Upper lobe of left lung (tissue), 6 donors: ENCODE data around the gene GINS2. TPM values are rescaled to one million over a fixed set of nuclear protein-coding genes. Genes with fewer than 3 reads are reported as not detected.

Experiments
- ATAC-seq, 2 donors: fragments of 200-7000 bp; cut with Tn5 transposase; one replicate each; pipeline ENCODE4 v1.9.1; 2022; ENCODE audit warnings: mild to moderate bottlenecking in 2 of 2, moderate library complexity in 2 of 2; ENCODE audit not compliant: low FRiP score in 2 of 2
- DNase-seq, 2 donors: peaks; one replicate each; pipeline ENCODE4 v3.0.0-alpha.2; 2019 to 2020
- H3K27ac ChIP-seq, 4 donors: fragments of 200-600 bp; sonication (generic); one replicate each; pipeline ENCODE4 v1.5.1; 2016 to 2019
- H3K27me3 ChIP-seq, 4 donors: fragments of 200-600 bp; sonication (generic); one replicate each; pipeline ENCODE4 v1.5.1; 2017 to 2019
- H3K36me3 ChIP-seq, 4 donors: fragments of 200-600 bp; sonication (generic); one replicate each; pipeline ENCODE4 v1.5.1; 2016 to 2019
- H3K4me1 ChIP-seq, 4 donors: fragments of 200-600 bp; sonication (generic); one replicate each; pipeline ENCODE4 v1.5.1; 2018 to 2019
- H3K4me3 ChIP-seq, 4 donors: fragments of 200-600 bp; sonication (generic); one replicate each; pipeline ENCODE4 v1.5.1; 2017 to 2019; ENCODE audit warnings: mild to moderate bottlenecking in 2 of 4, moderate library complexity in 1 of 4
- H3K9me3 ChIP-seq, 4 donors: fragments of 200-600 bp; sonication (generic); one replicate each; pipeline ENCODE4 v1.5.1; 2018 to 2019
- EP300 ChIP-seq, 4 donors: sonication (generic); formaldehyde crosslinking; IDR thresholded peaks; one replicate each; pipeline ENCODE4 v1.5.1; 2017; ENCODE audit warnings: antibody characterized with exemption in 4 of 4, control low read depth in 2 of 4
- POLR2A ChIP-seq, 4 donors: fragments of 450-650 bp; IDR thresholded peaks; one replicate each; pipeline ENCODE4 v1.5.1; 2016 to 2017; ENCODE audit warnings: antibody characterized with exemption in 4 of 4, mild to moderate bottlenecking in 2 of 4
- POLR2AphosphoS5 ChIP-seq, 2 donors: sonication (generic); formaldehyde crosslinking; IDR thresholded peaks; one replicate each; pipeline ENCODE4 v1.5.1; 2017; ENCODE audit warnings: antibody characterized with exemption in 2 of 2
- WGBS, 2 donors: methylation state at CpG; one replicate each; pipeline ENCODE4 v1.1.5; 2017 to 2018; 5-methylcytosine and 5-hydroxymethylcytosine counted together
- total RNA-seq, 6 donors: library from RNA; depleted of rRNA in 4 of 6; stranded (reverse); fragments of >200 nt in 4 of 6; gene quantifications; one replicate each; pipeline versions ENCODE4 v1.1.0 to v1.2.1, GENCODE V29; 2016 to 2021
- TF ChIP-seq, protein P1 (sequence below), 6 experiments: fragments of 450-650 bp in 4 of 6; fragments of 200-600 bp in 2 of 6; sonication (generic) in 2 of 6; IDR thresholded peaks; one replicate each; pipeline ENCODE4 v1.5.1; 2016 to 2019; ENCODE audit warnings: antibody characterized with exemption in 6 of 6
- donor health status: DM: no; HTN: no; CAD: no; lungs with moderate emphysema.
- donor health status: DM: no; HTN: yes; CAD: no; lungs with severe emphysema.

GINS2 gene
- total RNA-seq, 6 donors from 2014 or later = 0.39 to 0.91 (median 0.75) TPM; not detected in 2

DNA sequence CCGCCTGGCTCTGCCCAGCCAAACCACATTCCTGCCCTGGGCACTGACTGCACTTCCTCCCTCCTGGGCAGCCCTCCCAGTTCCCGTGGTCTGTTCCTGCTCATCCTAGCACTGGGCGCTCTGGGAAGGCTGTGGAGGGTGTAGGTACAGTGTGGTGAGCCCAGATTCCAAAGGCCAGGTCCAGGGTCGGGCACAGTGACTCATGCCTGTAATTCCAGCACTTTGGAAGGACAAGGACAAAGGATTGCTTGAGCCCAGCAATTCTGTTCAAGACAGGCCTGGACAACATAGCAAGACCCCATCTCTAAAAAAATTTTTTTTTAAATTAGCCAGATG, 31.5 kb upstream of the GINS2 start:
- Histone ChIP-seq H3K27me3 (no peaks in the 10 kb centered on the region), H3K4me3 (no peak overlapping the region), H3K4me1 (peaks cover 0 to 11% (median 6%) of the 10 kb centered on the region in 4 donors), H3K27ac (no peak overlapping the region), H3K36me3 (no peaks in the 10 kb centered on the region), H3K9me3 (no peaks in the 10 kb centered on the region)
- TF ChIP-seq POLR2AphosphoS5 (IDR thresholded peaks at IDR 0.05) = no peak
- TF ChIP-seq, protein P1, sequence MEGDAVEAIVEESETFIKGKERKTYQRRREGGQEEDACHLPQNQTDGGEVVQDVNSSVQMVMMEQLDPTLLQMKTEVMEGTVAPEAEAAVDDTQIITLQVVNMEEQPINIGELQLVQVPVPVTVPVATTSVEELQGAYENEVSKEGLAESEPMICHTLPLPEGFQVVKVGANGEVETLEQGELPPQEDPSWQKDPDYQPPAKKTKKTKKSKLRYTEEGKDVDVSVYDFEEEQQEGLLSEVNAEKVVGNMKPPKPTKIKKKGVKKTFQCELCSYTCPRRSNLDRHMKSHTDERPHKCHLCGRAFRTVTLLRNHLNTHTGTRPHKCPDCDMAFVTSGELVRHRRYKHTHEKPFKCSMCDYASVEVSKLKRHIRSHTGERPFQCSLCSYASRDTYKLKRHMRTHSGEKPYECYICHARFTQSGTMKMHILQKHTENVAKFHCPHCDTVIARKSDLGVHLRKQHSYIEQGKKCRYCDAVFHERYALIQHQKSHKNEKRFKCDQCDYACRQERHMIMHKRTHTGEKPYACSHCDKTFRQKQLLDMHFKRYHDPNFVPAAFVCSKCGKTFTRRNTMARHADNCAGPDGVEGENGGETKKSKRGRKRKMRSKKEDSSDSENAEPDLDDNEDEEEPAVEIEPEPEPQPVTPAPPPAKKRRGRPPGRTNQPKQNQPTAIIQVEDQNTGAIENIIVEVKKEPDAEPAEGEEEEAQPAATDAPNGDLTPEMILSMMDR (IDR thresholded peaks at IDR 0.05) = no peak
- TF ChIP-seq EP300 (IDR thresholded peaks at IDR 0.05) = no peak
- no peak for TF ChIP-seq POLR2A (IDR thresholded peaks at IDR 0.05)
- WGBS, 2 donors = 76 to 85% methylated on average over 4 of the region's 4 CpGs
- DNase-seq (no peak), ATAC-seq (no peak)

DNA sequence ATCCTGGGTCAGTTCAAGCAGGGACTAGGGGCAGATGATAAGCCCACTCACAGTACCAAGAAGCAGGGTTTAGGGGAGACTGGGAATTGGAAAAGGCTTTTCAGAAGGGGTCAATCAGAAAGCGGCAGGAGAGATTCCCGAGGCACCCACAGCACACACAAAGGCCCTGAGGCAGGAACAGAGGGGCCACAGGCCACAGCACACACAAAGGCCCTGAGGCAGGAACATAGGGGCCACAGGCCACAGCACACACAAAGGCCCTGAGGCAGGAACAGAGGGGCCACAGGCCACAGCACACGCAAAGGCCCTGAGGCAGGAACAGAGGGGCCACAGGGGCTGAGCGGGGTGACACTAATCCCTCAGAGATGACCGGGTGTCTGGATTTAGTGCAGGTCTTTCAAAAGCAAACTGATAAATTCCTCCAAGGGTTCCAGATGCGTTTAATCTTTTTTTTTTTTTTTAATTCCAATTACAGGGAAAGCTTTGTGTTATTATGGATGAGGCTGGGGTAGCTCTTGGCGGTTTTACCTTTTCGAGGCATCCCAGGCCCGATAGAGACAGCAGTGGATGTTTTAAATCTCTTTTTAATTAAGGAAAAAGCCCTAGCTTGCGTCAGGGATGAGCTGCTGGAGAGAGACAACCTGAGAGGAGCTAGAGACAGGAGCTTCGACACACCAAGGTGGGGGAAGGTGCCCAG, 31.0 kb upstream of the GINS2 start:
- Histone ChIP-seq H3K27ac (no peak overlapping the region), H3K27me3 (no peaks in the 10 kb centered on the region), H3K36me3 (no peaks in the 10 kb centered on the region), H3K4me1 (peaks cover 0 to 11% (median 6%) of the 10 kb centered on the region in 4 donors), H3K4me3 (no peak overlapping the region), H3K9me3 (no peaks in the 10 kb centered on the region)
- WGBS, 2 donors = 90 to 93% methylated on average over 10 to 11 of the region's 11 CpGs
- ATAC-seq (no peak), DNase-seq (no peak)
- TF ChIP-seq POLR2A (IDR thresholded peaks at IDR 0.05) (no peak), POLR2AphosphoS5 (IDR thresholded peaks at IDR 0.05) (no peak), EP300 (IDR thresholded peaks at IDR 0.05) (no peak)
- TF ChIP-seq, protein P1 (IDR thresholded peaks at IDR 0.05) = no peak

DNA sequence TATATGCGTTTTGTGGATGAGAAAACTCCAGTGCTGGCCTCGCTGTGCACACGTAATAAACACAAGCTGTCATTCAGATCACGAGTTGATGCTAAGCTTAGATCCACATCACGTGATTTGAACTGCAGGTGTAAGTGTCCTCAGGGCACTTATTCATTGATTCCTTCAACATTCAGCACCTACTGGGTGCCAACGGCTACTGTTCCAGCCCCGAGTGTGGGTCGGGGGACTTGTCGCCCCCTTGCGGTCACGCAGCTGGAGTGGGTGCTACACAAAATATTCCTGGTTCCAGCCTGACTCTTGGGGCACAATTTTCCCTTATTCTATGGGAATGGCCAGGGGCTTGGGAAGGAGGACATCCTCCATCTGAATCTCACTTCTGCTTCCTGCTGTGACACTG, 29.9 kb upstream of the GINS2 start:
- WGBS, 2 donors = 51 to 69% methylated on average over 5 to 11 of the region's 11 CpGs
- peak in 1 of 2 donors; percentile 18 for ATAC-seq

DNA sequence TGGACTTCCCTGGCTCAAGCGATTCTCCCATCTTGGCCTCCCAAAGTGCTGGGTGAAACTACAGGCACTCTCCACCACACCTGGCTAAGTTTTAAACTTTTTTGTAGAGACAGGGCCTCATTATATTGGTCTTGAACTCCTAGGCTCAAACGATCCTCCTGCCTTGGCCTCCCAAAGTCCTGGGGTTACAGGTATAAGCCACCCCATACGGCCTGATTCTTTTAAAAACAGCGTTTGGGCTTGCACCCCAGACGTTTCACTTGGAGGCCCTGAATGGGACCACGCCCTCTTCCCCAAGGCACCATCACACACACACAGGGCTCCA, 29.4 kb upstream of the GINS2 start:
- H3K27me3 ChIP-seq = no peaks in the 10 kb centered on the region
- H3K4me1 ChIP-seq = peaks cover 0 to 11% (median 6%) of the 10 kb centered on the region in 4 donors
- DNase-seq (no peak), ATAC-seq (no peak)
- H3K9me3 ChIP-seq = no peaks in the 10 kb centered on the region
- TF ChIP-seq, protein P1 (IDR thresholded peaks at IDR 0.05) = peak in 1 of 6 experiments; percentile 0
- no peak for TF ChIP-seq POLR2AphosphoS5 (IDR thresholded peaks at IDR 0.05)
- no peak overlapping the region for H3K27ac ChIP-seq
- WGBS, 2 donors = 33 to 47% methylated on average over 6 of the region's 6 CpGs
- H3K4me3 ChIP-seq = no peak overlapping the region
- H3K36me3 ChIP-seq = no peaks in the 10 kb centered on the region

More for the DNA sequence above, 29.9 kb upstream of the GINS2 start:
- Histone ChIP-seq H3K4me3 (no peak overlapping the region), H3K9me3 (no peaks in the 10 kb centered on the region), H3K4me1 (peaks cover 0 to 11% (median 6%) of the 10 kb centered on the region in 4 donors), H3K36me3 (no peaks in the 10 kb centered on the region), H3K27ac (no peak overlapping the region), H3K27me3 (no peaks in the 10 kb centered on the region)
- TF ChIP-seq POLR2AphosphoS5 (IDR thresholded peaks at IDR 0.05) (no peak), EP300 (IDR thresholded peaks at IDR 0.05) (no peak), POLR2A (IDR thresholded peaks at IDR 0.05) (no peak)
- TF ChIP-seq, protein P1 (IDR thresholded peaks at IDR 0.05) = peak in 2 of 6 experiments; percentile 18 to 30
- no peak for DNase-seq
